GM23248 (cell line): ENCODE measurements around the gene CYB5R2. TPM values are rescaled to one million over a fixed set of nuclear protein-coding genes. Genes with fewer than 3 reads are reported as not detected.

ENCODE experiments used
- DNase-seq: peaks from one replicate; pipeline ENCODE4 v3.0.0-alpha.2; 2015
- H2AFZ ChIP-seq: fragments of 200-600 bp; sonication (generic); 2 replicates; pipeline ENCODE4 v1.6.1; 2016; ENCODE audit warnings: antibody characterized with exemption
- H3F3A ChIP-seq: fragments of 200-600 bp; sonication (generic); 2 replicates; pipeline ENCODE4 v1.6.1; 2016; ENCODE audit warnings: mild to moderate bottlenecking, antibody characterized with exemption, mixed run types; ENCODE audit not compliant: insufficient read depth
- H3K27ac ChIP-seq: fragments of 200-600 bp; sonication (generic); 2 replicates; pipeline ENCODE4 v1.5.1; 2016; ENCODE audit warnings: mild to moderate bottlenecking
- H3K27me3 ChIP-seq: fragments of 200-600 bp; sonication (generic); replicated peaks from 2 replicates; pipeline ENCODE4 v1.6.1; 2016; ENCODE audit warnings: mild to moderate bottlenecking; ENCODE audit not compliant: insufficient read depth
- H3K36me3 ChIP-seq: fragments of 200-600 bp; sonication (generic); 2 replicates; pipeline ENCODE4 v1.6.1; 2016; ENCODE audit warnings: low read depth, mild to moderate bottlenecking
- H3K4me1 ChIP-seq: fragments of 200-600 bp; sonication (generic); 2 replicates; pipeline ENCODE4 v1.6.1; 2016; ENCODE audit warnings: mild to moderate bottlenecking; ENCODE audit not compliant: insufficient read depth
- H3K4me2 ChIP-seq: fragments of 200-600 bp; sonication (generic); one replicate; pipeline ENCODE4 v1.6.1; 2016; ENCODE audit warnings: mild to moderate bottlenecking; ENCODE audit not compliant: unreplicated experiment
- H3K4me3 ChIP-seq: fragments of 200-600 bp; sonication (generic); 2 replicates; pipeline ENCODE4 v1.5.1; 2016; ENCODE audit warnings: mild to moderate bottlenecking
- H3K79me2 ChIP-seq: fragments of 200-600 bp; sonication (generic); 2 replicates; pipeline ENCODE4 v1.6.1; 2016; ENCODE audit warnings: mild to moderate bottlenecking; ENCODE audit not compliant: insufficient read depth
- H3K9ac ChIP-seq: fragments of 200-600 bp; sonication (generic); 2 replicates; pipeline ENCODE4 v1.6.1; 2016; ENCODE audit warnings: mild to moderate bottlenecking
- H3K9me2 ChIP-seq: fragments of 200-600 bp; sonication (generic); 2 replicates; pipeline ENCODE4 v1.6.1; 2016; ENCODE audit warnings: mixed run types, mild to moderate bottlenecking, moderate library complexity; ENCODE audit not compliant: insufficient read depth
- H3K9me3 ChIP-seq: fragments of 200-600 bp; sonication (generic); one replicate; pipeline ENCODE4 v1.6.1; 2017; ENCODE audit warnings: low read depth
- H4K20me1 ChIP-seq: fragments of 200-600 bp; sonication (generic); 2 replicates; pipeline ENCODE4 v1.6.0; 2016; ENCODE audit not compliant: insufficient read depth
- EZH2 ChIP-seq: fragments of 200-600 bp; sonication (generic); IDR thresholded peaks from 2 replicates; pipeline ENCODE4 v1.6.1; 2018; ENCODE audit warnings: antibody characterized with exemption, mild to moderate bottlenecking; ENCODE audit not compliant: insufficient read depth, poor library complexity, severe bottlenecking
- EZH2phosphoT487 ChIP-seq: fragments of 200-600 bp; sonication (generic); IDR thresholded peaks from 2 replicates; pipeline ENCODE4 v1.6.1; 2018; ENCODE audit warnings: antibody characterized with exemption, moderate library complexity, mild to moderate bottlenecking, low read depth; ENCODE audit not compliant: insufficient read depth
- WGBS, 2 experiments: methylation state at CpG; one replicate each; pipeline ENCODE4 v1.1.6; 2015 to 2017; ENCODE audit warnings: low lambda C conversion rate in 2 of 2, low coverage in 1 of 2; ENCODE audit errors: missing lambda C conversion rate in 2 of 2; 5-methylcytosine and 5-hydroxymethylcytosine counted together
- in situ Hi-C: fragments of 300-500 bp; cut with MboI; formaldehyde crosslinking; loops from 2 replicates; pipeline ENCODE4 v1.15.0; 2020
- polyA plus RNA-seq: library from polyadenylated mRNA; unstranded; fragments of >200 nt; fragmentation: Nextera tagmentation; extraction: Ambion mirVana; gene quantifications from 2 replicates; pipeline ENCODE4 v1.2.1, GENCODE V29; 2016
- total RNA-seq: library from RNA; depleted of rRNA; stranded (reverse); fragments of >200 nt; shearing (Covaris generic); gene quantifications from 2 replicates; pipeline ENCODE4 v1.2.3, GENCODE V29; 2014

The CYB5R2 gene
- total and polyA plus RNA-seq, 2 experiments from 2014 or later: 6.2 to 16.4 TPM

- H2AFZ ChIP-seq: peak overlapping the region; percentile 87
- H3K36me3 ChIP-seq: no peaks in the 10 kb centered on the region
Observed at GRCh38 chr11:7637447-7638157, 35.7 kb downstream of the CYB5R2 start.

GRCh38 chr11:7636350-7636749 is 37.0 kb downstream of the CYB5R2 start:
- H3K4me3 ChIP-seq: no peak overlapping the region
- in situ Hi-C loops: no loop called here
- peak overlapping the region; percentile 83 for H3K27ac ChIP-seq

More at GRCh38 chr11:7637447-7638157, 35.7 kb downstream of the CYB5R2 start:
- Histone ChIP-seq H3K9me3 (no peaks in the 10 kb centered on the region), H3K4me1 (peaks cover 17% of the 10 kb centered on the region), H3K27me3 (no peaks in the 10 kb centered on the region), H3F3A (peaks cover 29% of the 10 kb centered on the region), H3K27ac (peak overlapping the region; percentile 83), H3K4me3 (0 out of 2 replicates have a peak overlapping the region, but pooled peaks have one; percentile 4), H3K79me2 (no peaks in the 10 kb centered on the region), H3K9me2 (no peaks in the 10 kb centered on the region), H4K20me1 (no peaks in the 10 kb centered on the region), H3K4me2 (peak overlapping the region; percentile 66), H3K9ac (peak overlapping the region; percentile 43)
- peak; percentile 94 for DNase-seq
- in situ Hi-C loops: no loop called here
- WGBS, 2 experiments: 15% methylated on average over 7 of the region's 7 CpGs
- TF ChIP-seq EZH2phosphoT487: no peak
- no peak for TF ChIP-seq EZH2

GRCh38 chr11:7635708-7636107 is 37.6 kb downstream of the CYB5R2 start:
- in situ Hi-C loops: no loop called here
- H3K27me3 ChIP-seq: no peaks in the 10 kb centered on the region
- H3K36me3 ChIP-seq: no peaks in the 10 kb centered on the region
- no peaks in the 10 kb centered on the region for H3K79me2 ChIP-seq
- no peaks in the 10 kb centered on the region for H4K20me1 ChIP-seq
- H3K9ac ChIP-seq: no peak overlapping the region
- no peaks in the 10 kb centered on the region for H3K9me3 ChIP-seq
- H3K4me1 ChIP-seq: peaks cover 17% of the 10 kb centered on the region
- H3K4me2 ChIP-seq: no peak overlapping the region
- TF ChIP-seq EZH2 (no peak), EZH2phosphoT487 (no peak)
- peaks cover 29% of the 10 kb centered on the region for H3F3A ChIP-seq
- DNase-seq: no peak
- no peak overlapping the region for H2AFZ ChIP-seq
- no peak overlapping the region for H3K27ac ChIP-seq
- 85 to 94% methylated on average over 4 of the region's 4 CpGs for WGBS, 2 experiments
- no peak overlapping the region for H3K4me3 ChIP-seq
- no peaks in the 10 kb centered on the region for H3K9me2 ChIP-seq

More at GRCh38 chr11:7636350-7636749, 37.0 kb downstream of the CYB5R2 start:
- Histone ChIP-seq H3F3A (peaks cover 29% of the 10 kb centered on the region), H3K4me1 (peaks cover 17% of the 10 kb centered on the region), H3K9me2 (no peaks in the 10 kb centered on the region), H3K4me2 (no peak overlapping the region), H3K9ac (no peak overlapping the region), H3K36me3 (no peaks in the 10 kb centered on the region), H3K27me3 (no peaks in the 10 kb centered on the region), H2AFZ (no peak overlapping the region), H3K9me3 (no peaks in the 10 kb centered on the region), H4K20me1 (no peaks in the 10 kb centered on the region), H3K79me2 (no peaks in the 10 kb centered on the region)
- DNase-seq: no peak
- no peak for TF ChIP-seq EZH2phosphoT487
- WGBS, 2 experiments: 74 to 93% methylated on average over 5 to 6 of the region's 6 CpGs

- Histone ChIP-seq H3K27me3 (no peaks in the 10 kb centered on the region), H3K27ac (no peak overlapping the region), H3K9me3 (no peaks in the 10 kb centered on the region), H2AFZ (no peak overlapping the region), H3K79me2 (no peaks in the 10 kb centered on the region), H3K4me1 (peaks cover 17% of the 10 kb centered on the region), H3K9ac (no peak overlapping the region), H3K4me3 (no peak overlapping the region), H3F3A (peaks cover 29% of the 10 kb centered on the region), H3K9me2 (no peaks in the 10 kb centered on the region), H3K36me3 (no peaks in the 10 kb centered on the region), H4K20me1 (no peaks in the 10 kb centered on the region), H3K4me2 (no peak overlapping the region)
- TF ChIP-seq EZH2phosphoT487 (no peak), EZH2 (no peak)
- in situ Hi-C loops: no loop called here
- no peak for DNase-seq
- WGBS, 2 experiments: 90 to 91% methylated on average over 4 of the region's 4 CpGs
Observed at GRCh38 chr11:7635137-7635536, 38.2 kb downstream of the CYB5R2 start.
